HEK293 (cell line): ENCODE data around the gene CD79A.

Experiments used
- CTCF ChIP-seq: fragments of 450-650 bp; formaldehyde crosslinking; IDR thresholded peaks from 2 replicates; pipeline ENCODE4 v1.5.1; 2016; ENCODE audit warnings: missing biosample characterization, missing genetic modification characterization
- GLI4 ChIP-seq: fragments of 450-650 bp; formaldehyde crosslinking; IDR thresholded peaks from 2 replicates; pipeline ENCODE4 v1.5.1; 2016; ENCODE audit warnings: missing biosample characterization, missing genetic modification characterization
- PRDM10 ChIP-seq: fragments of 450-650 bp; formaldehyde crosslinking; IDR thresholded peaks from 2 replicates; pipeline ENCODE4 v1.5.1; 2016; ENCODE audit warnings: missing biosample characterization, missing genetic modification characterization
- ZBTB48 ChIP-seq: fragments of 450-650 bp; formaldehyde crosslinking; IDR thresholded peaks from 2 replicates; pipeline ENCODE4 v1.5.1; 2016; ENCODE audit warnings: missing biosample characterization, missing genetic modification characterization
- ZNF302 ChIP-seq: fragments of 450-650 bp; formaldehyde crosslinking; IDR thresholded peaks from 2 replicates; pipeline ENCODE4 v1.5.1; 2016; ENCODE audit warnings: missing biosample characterization, missing genetic modification characterization, low read depth
- ZNF324 ChIP-seq: fragments of 450-650 bp; formaldehyde crosslinking; IDR thresholded peaks from 2 replicates; pipeline ENCODE4 v1.5.1; 2016; ENCODE audit warnings: missing biosample characterization, missing genetic modification characterization
- ZNF521 ChIP-seq: fragments of 450-650 bp; formaldehyde crosslinking; IDR thresholded peaks from 2 replicates; pipeline ENCODE4 v1.5.1; 2017; ENCODE audit warnings: missing biosample characterization, mild to moderate bottlenecking, missing genetic modification characterization
- ZNF658 ChIP-seq: fragments of 450-650 bp; formaldehyde crosslinking; IDR thresholded peaks from 2 replicates; pipeline ENCODE4; 2016; ENCODE audit warnings: missing biosample characterization, missing genetic modification characterization

- TF ChIP-seq ZNF521 (tag by site-specific recombination) (no peak), ZNF302 (tag by site-specific recombination) (no peak), ZBTB48 (no peak), ZNF324 (no peak), ZNF658 (no peak), PRDM10 (tag by site-specific recombination) (no peak), GLI4 (tag by site-specific recombination) (no peak), CTCF (no peak)
Measured at GRCh38 chr19:41923045-41923788, 46.1 kb downstream of the CD79A start.
